Prostate gland (tissue), 2 donors: ENCODE results near the gene RAD51B.

ENCODE experiments used
- CTCF ChIP-seq, 4 experiments: fragments of 200-600 bp in 2 of 4; fragments of 450-650 bp in 2 of 4; sonication (generic) in 2 of 4; IDR thresholded peaks; 1 replicate in 3 of 4; 2 replicates in 1 of 4; pipeline ENCODE4 v1.5.1; 2016 to 2019; ENCODE audit warnings: antibody characterized with exemption in 4 of 4, mild to moderate bottlenecking in 2 of 4, moderate library complexity in 2 of 4
- POLR2A ChIP-seq: fragments of 450-650 bp; IDR thresholded peaks from one replicate; pipeline ENCODE4 v1.6.1; 2016; ENCODE audit warnings: antibody characterized with exemption, mild to moderate bottlenecking

- TF ChIP-seq CTCF (IDR thresholded peaks at IDR 0.05) = no peak
- TF ChIP-seq POLR2A = no peak
Measured at GRCh38 chr14:68306265-68306933, 486.8 kb downstream of the RAD51B start.
